CD4-positive, alpha-beta T cell (primary cell): ENCODE results near the gene ACAP2. TPM values are rescaled to one million over a fixed set of nuclear protein-coding genes. Genes with fewer than 3 reads are reported as not detected.

Experiments
- ATAC-seq: fragments of 200-7000 bp; cut with Tn5 transposase; one replicate; pipeline ENCODE4 v1.10.0; 2022; ENCODE audit warnings: mild to moderate bottlenecking; ENCODE audit not compliant: poor library complexity
- CTCF ChIA-PET: fragments of 350-600 bp; sonication (Branson Sonifier 250); formaldehyde crosslinking; loops from one replicate; lab custom pipeline; 2021; ENCODE audit warnings: antibody characterized with exemption, inconsistent platforms; lab: Charles Lee
- POLR2A ChIA-PET: fragments of 350-600 bp; sonication (Branson Sonifier 250); formaldehyde crosslinking; loops from one replicate; lab custom pipeline; 2021; ENCODE audit warnings: antibody characterized with exemption, inconsistent platforms; lab: Charles Lee
- DNase-seq, 14 experiments: peaks; one replicate each; pipeline ENCODE4 v3.0.0-alpha.2; 2013 to 2020; ENCODE audit warnings: mixed read lengths in 2 of 14
- H3K27ac ChIP-seq, 2 donors: one replicate each; pipeline versions ENCODE4 v1.5.1 to v1.7.0; 2013; ENCODE audit warnings: low read length in 2 of 2, low read depth in 1 of 2, mild to moderate bottlenecking in 1 of 2
- H3K27me3 ChIP-seq, 2 experiments: 1 replicate in 1 of 2; 2 replicates in 1 of 2; pipeline versions ENCODE4 v1.6.1 to v1.7.0; 2013; ENCODE audit warnings: low read length in 2 of 2, control low read depth in 1 of 2, mild to moderate bottlenecking in 1 of 2, moderate library complexity in 1 of 2; ENCODE audit not compliant: insufficient read depth in 2 of 2, control insufficient read depth in 1 of 2
- H3K36me3 ChIP-seq: one replicate; pipeline ENCODE4 v1.6.1; 2013; ENCODE audit warnings: low read length, control low read depth; ENCODE audit not compliant: insufficient read depth
- H3K4me1 ChIP-seq: one replicate; pipeline ENCODE4 v1.6.1; 2013; ENCODE audit warnings: low read length, control low read depth; ENCODE audit not compliant: insufficient read depth
- H3K4me3 ChIP-seq: one replicate; pipeline ENCODE4 v1.5.1; 2013; ENCODE audit warnings: mild to moderate bottlenecking, low read length, moderate library complexity
- H3K9me3 ChIP-seq, 2 experiments: 1 replicate in 1 of 2; 2 replicates in 1 of 2; pipeline versions ENCODE4 v1.6.1 to v1.7.0; 2013; ENCODE audit warnings: low read length in 2 of 2, mild to moderate bottlenecking in 2 of 2, control low read depth in 1 of 2, moderate library complexity in 1 of 2; ENCODE audit not compliant: control insufficient read depth in 1 of 2, insufficient read depth in 1 of 2
- H3K27ac Mint-ChIP-seq: one replicate; pipeline ENCODE4 v1.8.0; 2020; ENCODE audit warnings: mixed read lengths
- H3K27me3 Mint-ChIP-seq: one replicate; pipeline ENCODE4 v1.8.0; 2021; ENCODE audit warnings: mixed read lengths
- H3K36me3 Mint-ChIP-seq: one replicate; pipeline ENCODE4 v1.8.0; 2021; ENCODE audit warnings: low read depth, mixed read lengths
- H3K4me1 Mint-ChIP-seq: one replicate; pipeline ENCODE4 v1.8.0; 2021; ENCODE audit warnings: low read depth, mixed read lengths
- H3K4me3 Mint-ChIP-seq: one replicate; pipeline ENCODE4 v1.8.0; 2020; ENCODE audit warnings: mild to moderate bottlenecking, mixed read lengths
- H3K9me3 Mint-ChIP-seq: one replicate; pipeline ENCODE4 v1.8.0; 2020; ENCODE audit warnings: mixed read lengths
- CTCF ChIP-seq: fragments of 200-600 bp; IDR thresholded peaks from one replicate; pipeline ENCODE4 v1.8.0; 2022; ENCODE audit warnings: antibody characterized with exemption, mild to moderate bottlenecking
- intact Hi-C, 2 experiments: fragments of 100-400 bp; cut with DNase I in 1 of 2; cut with micrococcal nuclease in 1 of 2; formaldehyde crosslinking; loops; one replicate each; pipeline versions ENCODE4 v1.15.1 to v1.9.0; 2023 to 2025; cut with DNase I, micrococcal nuclease
- total RNA-seq, 174 experiments: library from RNA in 2 of 174; stranded (reverse) in 2 of 174; gene quantifications; one replicate each; pipeline ENCODE4 v1.2.3 and lab custom pipeline; 2021 to 2026

The ACAP2 gene
- total RNA-seq, 2 experiments from 2014 or later = 50.7 to 51.4 TPM

GRCh38 chr3:195384952-195385351 lies 57.9 kb downstream of the ACAP2 start:
- TF ChIP-seq CTCF = no peak

GRCh38 chr3:195372220-195372619 lies 70.6 kb downstream of the ACAP2 start:
- TF ChIP-seq CTCF = no peak
- intact Hi-C loops = no loop called here
- DNase-seq = no peak
- no peak overlapping the region for H3K27ac ChIP-seq
- Mint-ChIP-seq H3K4me1 (peaks cover 9% of the 10 kb centered on the region), H3K4me3 (no peak overlapping the region), H3K9me3 (no peaks in the 10 kb centered on the region), H3K27ac (no peak overlapping the region), H3K36me3 (peaks cover 77% of the 10 kb centered on the region), H3K27me3 (no peaks in the 10 kb centered on the region)
- ChIA-PET POLR2A (no interaction called here), CTCF (interaction anchor here (0.7 kb wide), 1 partner anchor 20 kb away, joined by 3 read pairs; no protein-coding TSS in a partner anchor)
- no peaks in the 10 kb centered on the region for H3K27me3 ChIP-seq
- H3K4me1 ChIP-seq = no peaks in the 10 kb centered on the region
- no peak for ATAC-seq
- no peaks in the 10 kb centered on the region for H3K9me3 ChIP-seq
- H3K36me3 ChIP-seq = peaks cover 27% of the 10 kb centered on the region
- no peak overlapping the region for H3K4me3 ChIP-seq

More at GRCh38 chr3:195384952-195385351, 57.9 kb downstream of the ACAP2 start:
- no peaks in the 10 kb centered on the region for H3K27me3 Mint-ChIP-seq
- no peak for ATAC-seq
- peaks cover 51% of the 10 kb centered on the region for H3K4me1 Mint-ChIP-seq
- ChIA-PET POLR2A (no interaction called here), CTCF (no interaction called here)
- Histone ChIP-seq H3K27me3 (no peaks in the 10 kb centered on the region), H3K27ac (no peak overlapping the region), H3K36me3 (peaks cover 23% of the 10 kb centered on the region), H3K9me3 (no peaks in the 10 kb centered on the region), H3K4me1 (no peaks in the 10 kb centered on the region), H3K4me3 (no peak overlapping the region)
- no peak overlapping the region for H3K4me3 Mint-ChIP-seq
- intact Hi-C loops = loop anchor here in 1 of 2 experiments (5.0 kb wide), 1 partner anchor 37 kb away; no protein-coding TSS in a partner anchor
- H3K36me3 Mint-ChIP-seq = peaks cover 50% of the 10 kb centered on the region
- no peak for DNase-seq
- no peak overlapping the region for H3K27ac Mint-ChIP-seq
- H3K9me3 Mint-ChIP-seq = no peaks in the 10 kb centered on the region

GRCh38 chr3:195366200-195366925 lies 76.5 kb downstream of the ACAP2 start:
- Histone ChIP-seq H3K4me1 (no peaks in the 10 kb centered on the region), H3K36me3 (peaks cover 24% of the 10 kb centered on the region), H3K27me3 (no peaks in the 10 kb centered on the region), H3K27ac (no peak overlapping the region), H3K9me3 (no peaks in the 10 kb centered on the region), H3K4me3 (no peak overlapping the region)
- H3K27ac Mint-ChIP-seq = no peak overlapping the region
- ATAC-seq (no peak), DNase-seq (no peak)
- ChIA-PET CTCF (no interaction called here), POLR2A (no interaction called here)
- no peaks in the 10 kb centered on the region for H3K27me3 Mint-ChIP-seq
- no peak overlapping the region for H3K4me3 Mint-ChIP-seq
- H3K4me1 Mint-ChIP-seq = peaks cover 41% of the 10 kb centered on the region
- intact Hi-C loops = no loop called here
- H3K9me3 Mint-ChIP-seq = no peaks in the 10 kb centered on the region
- H3K36me3 Mint-ChIP-seq = peaks cover 74% of the 10 kb centered on the region
- TF ChIP-seq CTCF = no peak
